ENCODE data around the gene SLC35F5.

GRCh38 chr2:113705982-113706523 lies 50.4 kb downstream of the SLC35F5 start:
- TF ChIP-seq YY1 (IDR thresholded peaks at IDR 0.05), result no peak
- no peak for TF ChIP-seq MAX (IDR thresholded peaks at IDR 0.05)
- no peak for TF ChIP-seq CTCF (IDR thresholded peaks at IDR 0.05; ENCODE audit: low read depth, low read length, missing input control)
- TF ChIP-seq REST (IDR thresholded peaks at IDR 0.05), result no peak
- no peak for TF ChIP-seq ATF3 (IDR thresholded peaks at IDR 0.05)

Measured in liver (tissue), 3 donors.